SU-DHL-6 (cell line): ENCODE data around the gene TUG1.

Source experiments
- H2AFZ ChIP-seq: fragments of 200-600 bp; sonication (generic); 2 replicates; pipeline ENCODE4 v1.6.1; 2014; ENCODE audit warnings: low read depth, mild to moderate bottlenecking, moderate library complexity, mixed read lengths, antibody characterized with exemption, low read length; ENCODE audit not compliant: severe bottlenecking
- H3F3A ChIP-seq: fragments of 200-600 bp; shearing (Covaris generic); 2 replicates; pipeline ENCODE4 v1.6.0; 2016; ENCODE audit warnings: antibody characterized with exemption, mild to moderate bottlenecking; ENCODE audit not compliant: insufficient read depth
- H3K27ac ChIP-seq: fragments of 200-600 bp; sonication (generic); 2 replicates; pipeline ENCODE4 v1.5.1; 2016; ENCODE audit warnings: low read depth, mild to moderate bottlenecking, low read length, moderate library complexity, mixed read lengths
- H3K27me3 ChIP-seq: fragments of 200-600 bp; sonication (generic), shearing (Covaris generic); 2 replicates; pipeline ENCODE4 v1.6.0; 2014; ENCODE audit warnings: mild to moderate bottlenecking, low read length
- H3K36me3 ChIP-seq: fragments of 200-600 bp; sonication (generic); 2 replicates; pipeline ENCODE4 v1.6.1; 2014; ENCODE audit warnings: mild to moderate bottlenecking, low read length, mixed read lengths
- H3K4me2 ChIP-seq: fragments of 300-600, 200-600 bp; shearing (Covaris generic), sonication (generic); 2 replicates; pipeline ENCODE4 v1.6.0; 2014; ENCODE audit warnings: low read length, low read depth, mild to moderate bottlenecking; ENCODE audit not compliant: poor library complexity, severe bottlenecking
- H3K4me3 ChIP-seq: fragments of 200-600 bp; sonication (generic); 2 replicates; pipeline ENCODE4 v1.5.1; 2014; ENCODE audit warnings: antibody characterized with exemption, low read length, mild to moderate bottlenecking, mixed read lengths; ENCODE audit not compliant: insufficient read depth, poor library complexity, severe bottlenecking
- H3K79me2 ChIP-seq: fragments of 200-600 bp; sonication (generic); 2 replicates; pipeline ENCODE4 v1.6.1; 2014; ENCODE audit warnings: mild to moderate bottlenecking, low read length, moderate library complexity; ENCODE audit not compliant: insufficient read depth
- H3K9ac ChIP-seq: fragments of 200-600 bp; sonication (generic); 2 replicates; pipeline ENCODE4 v1.7.0; 2014; ENCODE audit warnings: mild to moderate bottlenecking, low read length
- H3K9me2 ChIP-seq: fragments of 200-600 bp; sonication (generic); replicated peaks from 2 replicates; pipeline ENCODE4 v1.6.1; 2014; ENCODE audit warnings: low read length; ENCODE audit not compliant: insufficient read depth
- H3K9me3 ChIP-seq: fragments of 200-600 bp; sonication (generic); 2 replicates; pipeline ENCODE4 v1.6.1; 2014; ENCODE audit warnings: low read length, mixed read lengths; ENCODE audit not compliant: insufficient read depth
- H4K20me1 ChIP-seq: fragments of 200-600 bp; sonication (generic); 2 replicates; pipeline ENCODE4 v1.6.1; 2014; ENCODE audit warnings: low read depth, mild to moderate bottlenecking, antibody characterized with exemption, low read length, moderate library complexity, mixed read lengths
- CTCF ChIP-seq: fragments of 200-600 bp; sonication (generic); IDR thresholded peaks from one replicate; pipeline ENCODE4 v1.5.1; 2017; ENCODE audit warnings: antibody characterized with exemption, mild to moderate bottlenecking, low read length, moderate library complexity; ENCODE audit not compliant: insufficient read depth, poor library complexity, severe bottlenecking
- EZH2phosphoT487 ChIP-seq: fragments of 200-600 bp; sonication (generic), shearing (Covaris generic); conservative IDR thresholded peaks from 2 replicates; pipeline ENCODE4 v1.6.1; 2018; ENCODE audit warnings: mild to moderate bottlenecking, antibody characterized with exemption, low read length, moderate library complexity, mixed read lengths

TUG1 gene

DNA sequence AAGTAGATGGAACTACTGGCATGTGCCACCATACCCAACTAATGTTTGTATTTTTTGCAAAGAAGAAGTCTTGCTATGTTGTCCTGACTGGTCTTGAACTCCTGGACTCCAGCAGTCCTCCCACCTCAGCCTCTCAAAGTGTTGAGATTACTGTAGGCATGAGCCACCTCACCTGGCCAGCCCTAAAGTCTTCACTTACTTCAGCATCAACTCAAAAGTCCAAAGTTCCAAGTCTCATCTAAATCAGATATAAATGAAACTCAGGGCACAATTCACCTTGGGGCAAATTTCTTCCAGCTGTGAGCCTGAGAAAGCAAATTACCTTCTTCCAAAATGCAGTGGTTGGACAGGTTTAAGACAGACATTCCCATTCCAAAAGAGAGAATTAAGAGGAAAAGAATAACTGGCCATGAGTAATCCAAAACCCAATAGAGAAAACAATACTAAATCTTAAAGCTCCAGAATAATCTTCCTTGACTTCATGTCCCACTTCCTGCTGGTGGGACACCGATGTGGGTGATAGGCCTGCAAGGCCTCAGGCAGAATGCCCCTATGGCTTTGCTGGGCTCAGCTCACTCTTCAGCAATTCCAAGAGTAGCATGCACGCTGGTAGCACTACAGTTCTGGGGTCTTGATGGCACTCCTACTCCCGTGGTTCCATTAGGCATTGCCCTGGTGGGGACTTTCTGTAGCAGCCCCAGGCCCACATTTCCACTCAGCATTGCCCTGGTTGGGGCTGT, 50.3 kb downstream of the TUG1 start:
- Histone ChIP-seq H3F3A (no peaks in the 10 kb centered on the region), H3K4me3 (no peak overlapping the region), H3K9me3 (no peaks in the 10 kb centered on the region), H3K27me3 (no peaks in the 10 kb centered on the region), H3K79me2 (no peaks in the 10 kb centered on the region), H4K20me1 (no peaks in the 10 kb centered on the region), H3K9me2 (no peaks in the 10 kb centered on the region), H3K9ac (no peak overlapping the region), H3K36me3 (no peaks in the 10 kb centered on the region), H2AFZ (no peak overlapping the region), H3K27ac (no peak overlapping the region), H3K4me2 (no peak overlapping the region)
- TF ChIP-seq CTCF: no peak
- no peak for TF ChIP-seq EZH2phosphoT487

- Histone ChIP-seq H3K9me3 (no peaks in the 10 kb centered on the region), H3F3A (no peaks in the 10 kb centered on the region), H3K27me3 (no peaks in the 10 kb centered on the region), H3K4me3 (no peak overlapping the region), H2AFZ (no peak overlapping the region), H3K79me2 (no peaks in the 10 kb centered on the region), H4K20me1 (no peaks in the 10 kb centered on the region), H3K4me2 (no peak overlapping the region), H3K9me2 (no peaks in the 10 kb centered on the region), H3K27ac (no peak overlapping the region), H3K36me3 (no peaks in the 10 kb centered on the region), H3K9ac (no peak overlapping the region)
- TF ChIP-seq EZH2phosphoT487 (no peak), CTCF (no peak)
Measured at GRCh38 chr22:31020334-31020733, 51.3 kb downstream of the TUG1 start.

GRCh38 chr22:31022516-31022915, 53.5 kb downstream of the TUG1 start:
- no peaks in the 10 kb centered on the region for H3K79me2 ChIP-seq
- TF ChIP-seq EZH2phosphoT487 (no peak), CTCF (no peak)

More at GRCh38 chr22:31022516-31022915, 53.5 kb downstream of the TUG1 start:
- no peaks in the 10 kb centered on the region for H3K9me2 ChIP-seq
- no peak overlapping the region for H3K27ac ChIP-seq
- H4K20me1 ChIP-seq: no peaks in the 10 kb centered on the region
- H3K36me3 ChIP-seq: no peaks in the 10 kb centered on the region
- H2AFZ ChIP-seq: no peak overlapping the region
- no peaks in the 10 kb centered on the region for H3F3A ChIP-seq
- H3K4me3 ChIP-seq: no peak overlapping the region
- no peaks in the 10 kb centered on the region for H3K27me3 ChIP-seq
- no peaks in the 10 kb centered on the region for H3K9me3 ChIP-seq
- H3K9ac ChIP-seq: no peak overlapping the region
- no peak overlapping the region for H3K4me2 ChIP-seq
